Measurements from ENCODE around the gene SRCAP.
"Not testable (repeated sequence)": the region's sequence is repeated elsewhere in the genome, so short reads cannot be mapped to it uniquely, and the experiment has no call there.

SRCAP gene

GRCh38 chr16:30664616-30665109 lies 34.3 kb upstream of the SRCAP start:
- no peak for DNase-seq

GRCh38 chr16:30665155-30665829 lies 33.7 kb upstream of the SRCAP start:
- no peak for DNase-seq

GRCh38 chr16:30665830-30666190 lies 33.2 kb upstream of the SRCAP start:
- DNase-seq: no peak

- no peak for DNase-seq
Observed at GRCh38 chr16:30666681-30667080, 32.3 kb upstream of the SRCAP start.

GRCh38 chr16:30667361-30667905 lies 31.5 kb upstream of the SRCAP start:
- DNase-seq: no peak

GRCh38 chr16:30668393-30668792 lies 30.6 kb upstream of the SRCAP start:
- no peak for DNase-seq

- no peak for DNase-seq
Observed at GRCh38 chr16:30669026-30669902, 29.7 kb upstream of the SRCAP start.

- no peak for DNase-seq
Observed at GRCh38 chr16:30669903-30670824, 28.8 kb upstream of the SRCAP start.

- no peak for DNase-seq
Observed at GRCh38 chr16:30675143-30675542, 23.8 kb upstream of the SRCAP start.

- no peak for DNase-seq
Observed at GRCh38 chr16:30677931-30678585, 20.9 kb upstream of the SRCAP start.

- no peak for DNase-seq
Observed at GRCh38 chr16:30678586-30678970, 20.4 kb upstream of the SRCAP start.

GRCh38 chr16:30680326-30680725 lies 18.6 kb upstream of the SRCAP start:
- no peak for DNase-seq

- no peak for DNase-seq
Observed at GRCh38 chr16:30688701-30689100, 10.3 kb upstream of the SRCAP start.

GRCh38 chr16:30691907-30692306 lies 7.1 kb upstream of the SRCAP start:
- no peak for DNase-seq

- no peak for DNase-seq
Observed at GRCh38 chr16:30692396-30693064, 6.4 kb upstream of the SRCAP start.

- no peak for DNase-seq
Observed at GRCh38 chr16:30694926-30695693, 3.9 kb upstream of the SRCAP start.

GRCh38 chr16:30696646-30697045 lies 2.3 kb upstream of the SRCAP start:
- not testable (repeated sequence) for DNase-seq

GRCh38 chr16:30697264-30698138 lies 1.5 kb upstream of the SRCAP start:
- no peak for DNase-seq

GRCh38 chr16:30698139-30698815 lies 694 bp upstream of the SRCAP start:
- DNase-seq: peak; percentile 99

All from stimulated activated CD4-positive, alpha-beta T cell treated with anti-CD3 and anti-CD28 coated beads, Interleukin-1b, Interleukin-23, amount 100 ng/mL, for 48 hours (primary cell).